ENCODE measurements around the gene TGOLN2. TPM values are rescaled to one million over a fixed set of nuclear protein-coding genes. Genes with fewer than 3 reads are reported as not detected.
A peak's percentile ranks its signal among the peaks of the same experiment; 100 is the strongest.

TGOLN2 gene
- total and polyA plus RNA-seq, 7 donors: 12.6 to 95.0 (median 80.6) TPM

DNA sequence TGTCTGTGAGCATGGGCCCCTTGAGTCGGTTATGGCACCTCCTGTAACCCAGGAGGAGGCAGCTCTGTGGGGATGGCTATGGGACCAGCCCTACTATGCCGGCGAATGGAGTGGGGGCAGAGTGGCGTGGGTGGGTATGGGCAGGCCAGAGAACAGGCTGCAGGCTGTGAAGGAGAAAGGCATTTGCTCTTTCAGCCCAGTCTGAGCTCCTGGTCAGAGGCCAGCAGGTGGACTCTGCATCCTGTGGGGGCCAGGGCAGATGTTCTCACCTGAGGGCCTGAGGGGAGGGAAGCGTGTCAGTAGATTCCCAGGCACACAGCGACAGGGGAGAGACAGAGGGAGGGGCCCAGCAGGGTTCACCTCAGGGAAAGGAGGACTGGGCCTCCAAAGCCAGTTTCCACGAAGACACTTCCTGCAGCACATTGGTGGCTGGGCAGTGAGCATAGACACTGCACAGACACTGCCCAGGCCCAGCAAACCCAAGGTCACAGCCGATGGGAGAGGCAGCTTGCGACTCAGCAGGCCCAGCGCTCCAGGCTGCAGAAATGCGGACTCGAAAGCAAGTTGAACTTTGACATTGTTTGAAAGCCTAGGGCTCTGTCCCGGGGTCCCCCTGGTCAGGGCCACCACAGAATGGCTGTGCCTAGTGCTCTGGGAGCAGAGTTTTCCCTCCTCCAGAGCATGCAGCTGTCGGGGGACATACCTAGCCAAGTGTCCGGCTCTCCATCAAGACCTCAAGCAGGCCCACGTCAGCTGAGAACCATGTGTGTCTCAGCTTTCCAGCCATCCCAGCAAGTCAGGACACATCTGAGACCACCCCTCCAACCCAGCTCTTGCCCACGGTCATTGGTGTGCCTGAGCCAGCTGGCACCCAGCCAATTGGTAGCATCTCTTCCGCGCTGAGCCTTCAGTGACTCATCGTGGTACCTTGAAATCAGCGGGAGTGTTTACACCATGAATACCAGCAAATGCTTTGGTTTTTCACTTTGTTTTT lies 53.8 kb downstream of the TGOLN2 start:
- TF ChIP-seq POLR2AphosphoS5 (IDR thresholded peaks at IDR 0.05) (peak in 1 of 4 donors; percentile 54), CTCF (IDR thresholded peaks at IDR 0.05) (no peak), EP300 (IDR thresholded peaks at IDR 0.05) (no peak), POLR2A (IDR thresholded peaks at IDR 0.05) (no peak)
- Histone ChIP-seq H3K27me3 (no peaks in the 10 kb centered on the region), H3K36me3 (no peaks in the 10 kb centered on the region), H3K4me3 (no peak overlapping the region), H3K4me1 (peaks cover 0 to 47% (median 36%) of the 10 kb centered on the region in 4 donors), H3K27ac (peak overlapping the region; percentile 1 to 45 (median 31)), H3K9me3 (no peaks in the 10 kb centered on the region)
- peak; percentile 79 for DNase-seq
- WGBS, 2 donors: 76 to 80% methylated on average over 21 of the region's 21 CpGs
- intact Hi-C loops (cut with DNase I): no loop called here

DNA sequence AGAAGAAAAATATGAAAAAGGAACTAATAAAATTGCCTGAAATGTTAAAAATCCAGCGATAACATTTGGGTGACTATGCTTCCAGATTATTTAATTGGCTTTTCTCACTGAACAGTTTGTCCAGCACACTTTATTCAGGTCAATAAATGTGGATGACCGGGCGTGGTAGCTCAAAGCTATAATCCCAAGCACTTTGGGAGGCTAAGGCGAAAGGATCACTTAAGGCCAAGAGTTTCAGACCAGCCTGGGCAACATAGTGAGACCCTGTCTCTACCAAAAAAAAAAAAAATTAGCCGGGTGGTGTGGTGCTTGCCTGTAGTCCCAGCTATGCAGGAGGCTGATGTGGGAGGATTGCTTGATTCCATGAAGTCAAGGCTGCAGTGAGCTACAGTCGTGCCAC lies 55.4 kb downstream of the TGOLN2 start:
- Histone ChIP-seq H3K4me3 (no peak overlapping the region), H3K27ac (no peak overlapping the region), H3K4me1 (peaks cover 0 to 31% (median 19%) of the 10 kb centered on the region in 4 donors), H3K9me3 (no peaks in the 10 kb centered on the region), H3K27me3 (no peaks in the 10 kb centered on the region), H3K36me3 (no peaks in the 10 kb centered on the region)
- no peak for DNase-seq
- no peak for TF ChIP-seq POLR2AphosphoS5 (IDR thresholded peaks at IDR 0.05)
- TF ChIP-seq CTCF (IDR thresholded peaks at IDR 0.05): no peak
- no peak for TF ChIP-seq EP300 (IDR thresholded peaks at IDR 0.05)
- intact Hi-C loops (cut with DNase I): no loop called here
- 40 to 77% methylated on average over 6 of the region's 6 CpGs for WGBS, 2 donors

- intact Hi-C loops (cut with DNase I): no loop called here
- peaks cover 0 to 36% (median 17%) of the 10 kb centered on the region in 4 donors for H3K4me1 ChIP-seq
- 17 to 50% methylated on average over 6 of the region's 6 CpGs for WGBS, 2 donors
Measured at GRCh38 chr2:85269959-85270358, 57.8 kb downstream of the TGOLN2 start.

More at GRCh38 chr2:85269959-85270358, 57.8 kb downstream of the TGOLN2 start:
- TF ChIP-seq POLR2AphosphoS5 (IDR thresholded peaks at IDR 0.05): no peak
- no peak for TF ChIP-seq CTCF (IDR thresholded peaks at IDR 0.05)
- no peak for TF ChIP-seq EP300 (IDR thresholded peaks at IDR 0.05)
- no peak for TF ChIP-seq POLR2A (IDR thresholded peaks at IDR 0.05)
- Histone ChIP-seq H3K4me3 (no peak overlapping the region), H3K27me3 (no peaks in the 10 kb centered on the region), H3K27ac (peak overlapping the region; percentile 12 to 40 (median 24)), H3K9me3 (no peaks in the 10 kb centered on the region), H3K36me3 (no peaks in the 10 kb centered on the region)
- DNase-seq: no peak

Small RNA genes lying within 50 kb of the gene (small RNA-seq; reads per million reads assigned to genes)
- gene AC062037.1 (0 reads per million in 3 donors), gene RF00019 (0 reads per million in 3 donors), gene RN7SL113P (0 reads per million in 3 donors)

Other genes starting within 250 kb of the TGOLN2 start
- gene TCF7L1, start 194.6 kb downstream of the TGOLN2 start, total RNA-seq: 10 to 100 TPM in 1 of 4 donors, 1 to 10 TPM in 3; 2.9 to 15.2 (median 5.1) TPM
- gene TCF7L1, start 194.6 kb downstream of the TGOLN2 start, polyA plus RNA-seq: 1 to 10 TPM; 1.2 to 4.8 (median 4.0) TPM
- 10 to 100 TPM; 26.5 to 54.6 (median 42.1) TPM for gene RETSAT, start 26.5 kb upstream of the TGOLN2 start, total RNA-seq
- 100 to 1,000 TPM in 1 of 3 donors, 10 to 100 TPM in 2; 33.6 to 112 (median 36.5) TPM for gene RETSAT, start 26.5 kb upstream of the TGOLN2 start, polyA plus RNA-seq
- gene ELMOD3, start 26.8 kb upstream of the TGOLN2 start, total RNA-seq: 10 to 100 TPM; 16.7 to 26.3 (median 22.9) TPM
- 10 to 100 TPM; 11.6 to 22.7 (median 12.0) TPM for gene ELMOD3, start 26.8 kb upstream of the TGOLN2 start, polyA plus RNA-seq
- 10 to 100 TPM; 20.9 to 33.0 (median 30.1) TPM for gene CAPG, start 82.4 kb upstream of the TGOLN2 start, total RNA-seq
- 100 to 1,000 TPM; 112 to 230 (median 150) TPM for gene CAPG, start 82.4 kb upstream of the TGOLN2 start, polyA plus RNA-seq
- not detected for gene SH2D6, start 90.7 kb upstream of the TGOLN2 start, total RNA-seq
- 10 to 100 TPM in 2 of 3 donors, 1 to 10 TPM in 1; 2.8 to 14.6 (median 11.4) TPM for gene SH2D6, start 90.7 kb upstream of the TGOLN2 start, polyA plus RNA-seq
- 100 to 1,000 TPM; 139 to 249 (median 151) TPM for gene MAT2A, start 211.2 kb upstream of the TGOLN2 start, total RNA-seq
- gene MAT2A, start 211.2 kb upstream of the TGOLN2 start, polyA plus RNA-seq: 10 to 100 TPM; 52.3 to 93.1 (median 61.0) TPM
- gene GGCX, start 233.5 kb upstream of the TGOLN2 start, total RNA-seq: 10 to 100 TPM; 14.9 to 25.3 (median 24.7) TPM
- gene GGCX, start 233.5 kb upstream of the TGOLN2 start, polyA plus RNA-seq: 10 to 100 TPM in 2 of 3 donors, 1 to 10 TPM in 1; 3.6 to 22.8 (median 11.1) TPM
- gene VAMP8, start 249.6 kb upstream of the TGOLN2 start, total RNA-seq: 10 to 100 TPM in 2 of 4 donors, 1 to 10 TPM in 2; 1.9 to 33.3 (median 13.2) TPM
- gene VAMP8, start 249.6 kb upstream of the TGOLN2 start, polyA plus RNA-seq: 100 to 1,000 TPM; 441 to 941 (median 696) TPM